ENCODE measurements around the gene TBC1D9B. TPM values are rescaled to one million over a fixed set of nuclear protein-coding genes. Genes with fewer than 3 reads are reported as not detected.

TBC1D9B gene
- total RNA-seq: 41.3 TPM
- long read RNA-seq, full-length matches to known transcripts: 22 of 69 reads
- long read RNA-seq, partial matches to known transcripts: 40 of 69 reads
- long read RNA-seq, other reads (novel, unspliced or antisense): 7 of 69 reads

- intact Hi-C loops (cut with DNase I): loop anchor here (2.0 to 5.0 kb wide), 3 partner anchors 41 to 165 kb away; partner anchors contain the start of genes MGAT4B and RNF130
- DNase-seq (ENCODE audit: low spot score): peak; percentile 86
Measured at GRCh38 chr5:179907556-179908324, at the start of gene TBC1D9B. TBC1D9B (minus strand) TSS chr5:179907897; CDS start chr5:179907821, 76 bp downstream.

- intact Hi-C loops (cut with DNase I): no loop called here
- no peak for DNase-seq (ENCODE audit: low spot score)
Measured at GRCh38 chr5:179955630-179956029, 47.9 kb upstream of the TBC1D9B start.

- intact Hi-C loops (cut with DNase I): no loop called here
- DNase-seq (ENCODE audit: low spot score): no peak
Measured at GRCh38 chr5:179955062-179955461, 47.4 kb upstream of the TBC1D9B start.

GRCh38 chr5:179954434-179954833 is 46.7 kb upstream of the TBC1D9B start:
- intact Hi-C loops (cut with DNase I): no loop called here
- DNase-seq (ENCODE audit: low spot score): no peak

GRCh38 chr5:179953987-179954386 is 46.3 kb upstream of the TBC1D9B start:
- intact Hi-C loops (cut with DNase I): no loop called here
- no peak for DNase-seq (ENCODE audit: low spot score)

- intact Hi-C loops (cut with DNase I): no loop called here
- DNase-seq (ENCODE audit: low spot score): no peak
Measured at GRCh38 chr5:179936976-179937681, 29.4 kb upstream of the TBC1D9B start.

- DNase-seq (ENCODE audit: low spot score): no peak
- intact Hi-C loops (cut with DNase I): no loop called here
Measured at GRCh38 chr5:179930788-179931473, 23.2 kb upstream of the TBC1D9B start.

GRCh38 chr5:179927824-179928223 is 20.1 kb upstream of the TBC1D9B start:
- no peak for DNase-seq (ENCODE audit: low spot score)
- intact Hi-C loops (cut with DNase I): no loop called here

- DNase-seq (ENCODE audit: low spot score): no peak
- intact Hi-C loops (cut with DNase I): no loop called here
Measured at GRCh38 chr5:179926657-179927056, 19.0 kb upstream of the TBC1D9B start.

- no peak for DNase-seq (ENCODE audit: low spot score)
- intact Hi-C loops (cut with DNase I): no loop called here
Measured at GRCh38 chr5:179923436-179923835, 15.7 kb upstream of the TBC1D9B start.

GRCh38 chr5:179920175-179920574 is 12.5 kb upstream of the TBC1D9B start:
- intact Hi-C loops (cut with DNase I): no loop called here

GRCh38 chr5:179919487-179920060 is 11.9 kb upstream of the TBC1D9B start:
- intact Hi-C loops (cut with DNase I): no loop called here
- no peak for DNase-seq (ENCODE audit: low spot score)

More at GRCh38 chr5:179920175-179920574, 12.5 kb upstream of the TBC1D9B start:
- DNase-seq (ENCODE audit: low spot score): no peak

- no peak for DNase-seq (ENCODE audit: low spot score)
- intact Hi-C loops (cut with DNase I): no loop called here
Measured at GRCh38 chr5:179918742-179919486, 11.2 kb upstream of the TBC1D9B start.

GRCh38 chr5:179916523-179916922 is 8.8 kb upstream of the TBC1D9B start:
- DNase-seq (ENCODE audit: low spot score): no peak
- intact Hi-C loops (cut with DNase I): no loop called here

- DNase-seq (ENCODE audit: low spot score): no peak
- intact Hi-C loops (cut with DNase I): no loop called here
Measured at GRCh38 chr5:179915406-179915935, 7.8 kb upstream of the TBC1D9B start.

GRCh38 chr5:179914032-179914755 is 6.5 kb upstream of the TBC1D9B start:
- no peak for DNase-seq (ENCODE audit: low spot score)
- intact Hi-C loops (cut with DNase I): no loop called here

- intact Hi-C loops (cut with DNase I): no loop called here
- DNase-seq (ENCODE audit: low spot score): no peak
Measured at GRCh38 chr5:179913461-179913860, 5.8 kb upstream of the TBC1D9B start.

GRCh38 chr5:179912951-179913350 is 5.3 kb upstream of the TBC1D9B start:
- no peak for DNase-seq (ENCODE audit: low spot score)
- intact Hi-C loops (cut with DNase I): no loop called here
